GM21529 (cell line): ENCODE data around the gene TBXAS1.

ENCODE experiments used
- ATAC-seq: cut with Tn5 transposase; IDR thresholded peaks from one replicate; pipeline ENCODE4 v1.9.1; 2021; ENCODE audit not compliant: unreplicated experiment

Gene TBXAS1

GRCh38 chr7:140039896-140040295, 210.8 kb downstream of the TBXAS1 start:
- no peak for ATAC-seq

DNA sequence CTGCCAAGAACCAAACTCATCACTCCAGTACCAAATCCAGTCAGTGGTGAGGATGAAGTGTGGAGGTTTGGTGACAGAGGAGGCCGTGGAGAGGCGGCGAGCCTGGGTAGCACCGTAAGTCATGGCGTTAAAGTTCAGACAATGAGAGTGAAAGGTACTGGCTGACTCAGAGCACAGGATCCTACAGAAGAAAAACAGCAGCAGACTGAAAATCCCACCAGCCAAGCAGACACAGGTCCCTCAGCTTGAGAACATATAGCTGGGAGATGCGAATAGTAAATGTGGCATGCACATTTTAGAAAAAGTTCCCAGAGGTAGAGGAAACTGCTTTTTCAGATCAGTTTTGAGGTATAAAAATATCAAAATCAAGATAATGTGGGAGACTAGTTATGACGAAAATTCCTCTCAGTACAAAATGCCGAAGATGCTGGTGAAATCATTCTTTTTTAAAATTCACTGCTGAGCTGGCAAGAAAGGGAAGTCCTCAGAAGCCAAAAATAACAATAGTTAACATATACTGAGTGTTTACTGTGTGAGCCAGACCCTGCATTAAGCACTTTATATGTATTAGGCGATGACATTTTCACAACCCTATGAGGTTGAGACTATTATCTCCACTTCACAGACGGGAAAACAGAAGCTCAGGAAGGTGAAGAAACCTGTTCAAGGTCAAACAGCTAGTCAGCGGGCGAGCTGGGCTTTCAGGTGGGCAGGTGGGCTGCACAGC, 212.8 kb downstream of the TBXAS1 start:
- ATAC-seq = no peak

DNA sequence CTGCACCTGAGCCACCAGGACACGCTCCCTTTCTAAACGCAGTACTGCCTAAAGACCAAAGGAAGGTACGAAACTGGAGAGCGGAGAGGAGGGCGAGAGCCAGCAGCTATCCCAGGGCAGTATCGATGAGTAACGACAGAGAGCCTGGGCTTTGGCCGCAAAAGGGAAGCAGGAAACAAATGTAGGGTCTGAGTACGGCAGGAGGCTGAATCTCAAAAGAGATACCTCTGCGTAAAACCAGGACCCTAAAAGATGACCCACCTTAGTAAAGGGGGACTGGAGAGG, 213.3 kb downstream of the TBXAS1 start:
- ATAC-seq = no peak

DNA sequence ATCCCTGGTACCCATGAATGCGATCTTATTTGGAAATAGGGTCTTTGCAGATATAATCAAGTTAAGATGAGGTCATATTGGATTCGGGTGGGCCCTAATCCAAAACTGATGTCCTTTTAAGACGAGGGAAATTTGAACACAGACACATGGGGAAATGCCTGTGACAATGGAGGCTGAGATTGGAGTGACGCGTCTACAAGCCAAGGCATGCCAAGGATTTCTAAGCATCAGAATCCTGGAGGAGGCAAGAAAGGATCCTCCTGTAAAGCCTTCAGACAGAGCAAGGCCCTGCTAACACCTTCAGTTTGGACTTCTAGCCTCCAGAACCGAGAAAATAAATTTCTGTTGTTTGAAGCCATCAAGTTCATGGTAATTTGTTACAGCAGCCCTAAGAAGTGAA, 215.2 kb downstream of the TBXAS1 start:
- no peak for ATAC-seq

DNA sequence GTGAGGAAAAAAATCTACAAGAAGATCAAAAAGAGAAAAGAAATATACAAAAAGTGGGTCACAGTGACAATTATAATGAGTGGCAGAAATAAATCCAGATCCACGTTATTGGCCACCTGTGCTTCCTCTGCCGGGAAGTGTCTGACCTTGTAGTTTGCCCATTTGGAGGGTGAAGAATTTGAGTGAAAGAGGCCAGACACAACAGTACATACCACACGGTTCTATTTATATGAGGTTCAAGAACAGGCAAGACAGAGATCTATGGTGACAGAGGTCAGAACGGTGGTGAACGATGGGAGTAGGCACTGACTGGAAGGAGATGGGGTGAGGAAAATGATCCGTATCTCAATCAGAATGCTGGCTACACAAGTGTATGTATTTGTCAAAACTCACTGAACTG, 216.6 kb downstream of the TBXAS1 start:
- no peak for ATAC-seq

GRCh38 chr7:140047197-140047596, 218.1 kb downstream of the TBXAS1 start:
- no peak for ATAC-seq

DNA sequence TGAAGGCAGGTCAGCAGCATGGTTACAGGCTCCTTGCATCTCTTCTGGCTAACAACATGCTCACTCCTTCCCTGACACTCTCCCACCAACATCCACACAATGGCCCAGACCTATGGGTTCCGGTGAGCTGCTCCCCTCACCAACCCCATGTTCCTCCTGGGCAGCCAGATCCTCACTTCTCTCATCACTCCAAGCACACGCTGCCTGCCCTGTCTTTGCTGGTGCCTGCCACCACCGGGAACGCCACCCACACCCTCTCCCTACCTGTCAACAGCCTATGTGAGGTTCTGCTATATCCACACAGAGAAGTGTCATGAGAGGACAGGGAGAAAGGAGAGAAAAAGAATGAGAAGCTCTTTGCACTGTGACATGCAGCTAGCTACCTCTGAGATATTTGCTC, 219.1 kb downstream of the TBXAS1 start:
- ATAC-seq = no peak

DNA sequence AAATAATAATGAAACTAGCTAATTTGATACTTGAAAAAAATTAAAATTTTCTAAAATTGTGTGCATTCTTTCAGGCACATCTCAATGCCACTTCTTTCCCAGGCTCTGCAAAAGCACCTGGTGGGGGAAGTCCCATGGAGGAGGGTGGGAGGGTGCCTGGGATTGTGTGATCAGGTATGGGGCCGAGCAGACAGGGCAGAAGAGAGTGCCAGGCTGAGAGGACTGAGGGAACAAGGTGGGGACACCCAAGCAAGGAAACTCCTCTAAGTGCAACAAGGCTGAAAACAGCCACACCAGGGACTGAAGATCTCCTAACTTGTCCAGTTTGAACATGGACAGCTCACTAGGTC, 219.9 kb downstream of the TBXAS1 start:
- ATAC-seq = no peak

- ATAC-seq = no peak
Observed at GRCh38 chr7:140049339-140050024, 220.4 kb downstream of the TBXAS1 start.

- no peak for ATAC-seq
Observed at GRCh38 chr7:140050100-140050499, 221.0 kb downstream of the TBXAS1 start.

- ATAC-seq = no peak
Observed at GRCh38 chr7:140051820-140052219, 222.8 kb downstream of the TBXAS1 start.

GRCh38 chr7:140053812-140054539, 224.9 kb downstream of the TBXAS1 start:
- peak; percentile 91 for ATAC-seq

GRCh38 chr7:140054751-140055150, 225.7 kb downstream of the TBXAS1 start:
- ATAC-seq = no peak

DNA sequence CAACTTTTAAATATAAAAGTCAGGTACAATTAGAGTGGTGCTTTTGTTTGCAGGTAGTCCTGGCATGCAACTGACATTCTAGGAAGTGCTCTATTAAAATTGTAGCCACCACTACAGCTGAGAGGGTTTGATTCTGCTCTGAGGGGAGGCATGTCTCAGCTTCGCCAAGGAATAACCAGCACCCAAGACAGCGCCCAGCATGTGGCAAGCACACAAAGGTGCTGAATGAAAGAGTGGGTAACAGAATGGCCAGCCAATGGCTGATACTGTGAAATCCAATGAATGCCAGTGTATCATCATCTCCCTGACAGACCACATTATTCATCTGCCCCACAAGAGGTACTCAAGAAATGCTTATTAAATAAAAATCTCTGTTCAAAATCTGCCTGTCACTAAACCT, 226.8 kb downstream of the TBXAS1 start:
- no peak for ATAC-seq

DNA sequence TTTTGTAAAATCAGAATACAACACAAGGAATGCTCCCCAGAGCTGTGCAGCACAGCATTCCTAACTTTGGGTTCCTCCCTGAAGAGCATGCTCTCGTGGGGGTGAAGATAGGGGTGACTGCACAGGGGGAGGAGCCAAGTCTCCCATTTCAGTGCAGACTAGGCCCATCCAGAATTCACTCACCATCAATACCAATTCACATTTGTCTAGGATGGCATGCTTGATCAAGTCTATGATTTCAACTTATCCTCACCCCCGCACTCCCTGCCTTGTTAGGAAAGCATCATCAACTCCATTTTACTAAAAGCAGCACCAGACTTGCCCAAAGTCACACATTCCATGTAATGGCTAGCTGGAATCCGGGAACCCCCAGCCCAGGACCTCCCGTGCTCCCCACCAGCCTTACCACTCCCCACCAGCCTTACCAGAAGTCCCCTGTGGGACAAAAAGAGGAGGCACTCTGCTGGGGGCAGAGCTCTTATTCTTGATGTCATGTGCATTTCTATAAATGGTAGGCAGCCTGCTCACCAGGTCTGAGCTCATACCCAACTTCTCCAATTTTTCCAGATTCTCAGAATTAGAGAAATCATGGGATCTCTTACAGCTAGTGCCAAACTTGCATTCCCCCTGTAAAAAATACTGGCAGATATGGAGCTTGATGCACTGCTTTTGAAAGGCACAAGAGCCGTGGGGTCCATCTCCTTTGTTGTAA, 227.5 kb downstream of the TBXAS1 start:
- no peak for ATAC-seq

GRCh38 chr7:140057143-140057535, 228.1 kb downstream of the TBXAS1 start:
- ATAC-seq = no peak

DNA sequence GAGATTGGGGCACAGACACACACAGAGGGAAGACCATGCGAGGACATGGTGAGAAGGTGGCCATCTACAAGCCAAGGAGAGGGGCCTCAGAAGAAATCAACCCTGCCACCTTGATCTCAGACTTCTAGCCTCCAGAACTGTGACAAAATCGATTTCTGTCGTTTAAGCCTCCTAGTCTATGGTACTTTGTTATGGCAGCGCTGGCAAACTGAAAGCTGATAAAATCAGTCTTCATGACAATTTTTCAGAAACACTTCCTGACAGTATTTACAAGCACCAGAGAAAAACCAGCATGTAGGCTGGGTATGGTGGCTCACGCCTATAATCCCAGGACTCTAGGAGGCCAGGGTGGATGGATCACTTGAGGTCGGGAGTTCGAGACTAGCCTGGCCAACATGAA, 229.5 kb downstream of the TBXAS1 start:
- ATAC-seq = no peak

DNA sequence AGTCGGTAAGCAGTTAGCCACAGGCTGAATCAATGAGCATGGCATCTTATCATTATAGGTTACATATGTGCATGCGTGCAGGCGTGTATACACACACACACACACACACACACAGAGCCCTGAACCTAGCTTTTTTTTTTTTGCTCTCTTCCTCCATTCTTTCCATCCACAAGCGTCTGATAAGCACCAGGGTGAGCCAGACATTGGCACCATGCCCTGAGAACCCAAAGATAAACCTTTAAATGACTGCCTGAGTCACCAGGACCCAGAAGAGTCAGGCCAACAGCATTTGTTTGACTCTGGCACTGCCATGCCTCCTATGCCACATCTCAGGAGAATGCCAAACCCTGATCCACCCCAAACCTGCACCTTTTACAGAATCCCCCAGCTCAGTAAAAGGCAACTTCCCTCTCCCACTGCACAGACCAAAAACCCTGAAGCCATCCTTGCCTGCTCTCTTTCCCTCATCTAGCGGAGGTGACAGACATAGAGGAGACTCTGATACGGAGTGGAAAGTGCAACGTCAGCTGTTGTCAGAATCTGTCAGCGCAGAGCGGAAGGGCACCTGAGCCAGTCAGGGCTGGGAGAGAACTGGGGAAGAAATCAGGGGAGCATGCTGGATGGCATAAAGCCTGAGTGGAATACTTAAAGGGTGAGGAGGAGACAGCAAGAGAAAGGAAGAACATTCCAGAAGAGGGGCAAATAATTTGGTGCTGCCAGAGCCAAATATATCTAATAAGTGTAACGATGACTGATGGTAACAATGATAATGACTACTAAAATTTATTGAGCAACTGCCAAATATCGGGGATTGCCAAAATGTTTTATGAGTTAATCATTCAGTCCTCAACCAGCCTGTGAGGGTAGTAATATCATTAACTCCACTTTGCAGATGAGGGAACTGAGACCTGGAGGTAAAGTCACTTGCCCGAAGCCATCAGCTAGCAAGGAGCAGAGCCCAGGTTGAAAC, 230.5 kb downstream of the TBXAS1 start:
- no peak for ATAC-seq

GRCh38 chr7:140060243-140060630, 231.2 kb downstream of the TBXAS1 start:
- ATAC-seq = no peak

DNA sequence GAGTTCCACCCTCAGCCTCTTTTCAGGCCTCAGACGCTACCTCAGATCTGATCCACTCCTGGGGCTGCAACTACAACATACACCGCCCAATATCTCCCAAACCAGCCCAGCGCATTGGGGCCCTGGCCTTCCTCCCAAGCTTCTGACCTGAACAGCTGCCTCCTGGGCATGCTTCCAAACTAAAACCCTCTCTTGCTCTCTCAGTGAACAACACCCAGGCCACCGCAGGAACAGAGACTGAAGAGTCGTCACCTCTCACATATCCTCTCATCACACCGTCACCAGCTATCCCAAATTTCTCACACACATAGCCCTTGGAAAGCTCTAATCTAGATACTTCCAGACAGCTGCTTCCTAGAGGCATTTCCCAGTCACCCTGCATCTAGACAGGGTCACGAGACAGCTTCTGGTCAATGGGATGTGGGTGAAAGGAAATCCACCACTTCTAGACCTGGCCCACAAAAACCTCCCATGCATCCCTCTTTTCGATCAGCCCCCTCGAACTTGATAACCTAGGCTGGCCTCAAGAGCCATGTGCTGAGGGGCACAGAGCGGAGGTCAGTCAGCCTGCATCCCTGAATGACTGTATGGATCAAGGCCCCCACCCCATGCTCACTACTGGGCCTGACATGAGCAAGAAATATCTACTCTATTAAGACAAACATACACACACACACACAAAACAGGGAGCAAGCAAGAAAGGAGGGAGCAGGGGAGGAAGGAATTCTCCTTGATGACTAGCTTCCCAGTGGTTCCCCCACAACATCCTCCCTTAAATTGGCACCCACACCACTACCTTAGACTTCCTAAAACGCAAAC, 231.9 kb downstream of the TBXAS1 start:
- no peak for ATAC-seq
